Gastrocnemius medialis (tissue), 4 donors: ENCODE results near the gene TINCR.

Source experiments
- POLR2A ChIP-seq, 2 donors: fragments of 450-650 bp; IDR thresholded peaks; one replicate each; pipeline ENCODE4 v1.6.1; 2017; ENCODE audit warnings: antibody characterized with exemption in 2 of 2, mild to moderate bottlenecking in 2 of 2, moderate library complexity in 2 of 2
- TF ChIP-seq, protein P1 (sequence below), 5 experiments: fragments of 450-650 bp in 3 of 5; fragments of 200-600 bp in 2 of 5; sonication (generic) in 2 of 5; IDR thresholded peaks in 4 of 5; conservative IDR thresholded peaks in 1 of 5; 1 replicate in 4 of 5; 2 replicates in 1 of 5; pipeline ENCODE4 v1.5.1; 2016 to 2019; ENCODE audit warnings: antibody characterized with exemption in 5 of 5, mild to moderate bottlenecking in 3 of 5, moderate library complexity in 3 of 5

DNA sequence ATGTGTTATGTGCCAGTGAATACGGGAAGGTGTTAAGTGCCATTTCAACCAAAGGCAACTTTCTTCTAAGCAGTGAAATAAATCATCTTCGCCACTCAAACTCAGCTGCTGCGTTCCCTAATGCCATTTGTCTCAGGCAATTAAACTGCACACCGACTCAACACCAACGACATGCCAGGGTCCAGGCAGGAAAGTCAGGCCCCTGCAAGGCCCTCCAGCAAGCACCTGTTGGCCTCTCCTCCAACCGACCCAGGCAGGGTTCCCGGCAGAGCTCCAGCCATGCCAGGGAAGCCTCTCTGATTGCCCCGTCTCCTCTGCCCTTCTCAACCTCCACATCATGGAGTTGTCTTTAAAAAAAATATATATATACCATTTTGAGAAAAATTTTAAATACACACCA is 33.0 kb upstream of the TINCR start:
- TF ChIP-seq, protein P1, sequence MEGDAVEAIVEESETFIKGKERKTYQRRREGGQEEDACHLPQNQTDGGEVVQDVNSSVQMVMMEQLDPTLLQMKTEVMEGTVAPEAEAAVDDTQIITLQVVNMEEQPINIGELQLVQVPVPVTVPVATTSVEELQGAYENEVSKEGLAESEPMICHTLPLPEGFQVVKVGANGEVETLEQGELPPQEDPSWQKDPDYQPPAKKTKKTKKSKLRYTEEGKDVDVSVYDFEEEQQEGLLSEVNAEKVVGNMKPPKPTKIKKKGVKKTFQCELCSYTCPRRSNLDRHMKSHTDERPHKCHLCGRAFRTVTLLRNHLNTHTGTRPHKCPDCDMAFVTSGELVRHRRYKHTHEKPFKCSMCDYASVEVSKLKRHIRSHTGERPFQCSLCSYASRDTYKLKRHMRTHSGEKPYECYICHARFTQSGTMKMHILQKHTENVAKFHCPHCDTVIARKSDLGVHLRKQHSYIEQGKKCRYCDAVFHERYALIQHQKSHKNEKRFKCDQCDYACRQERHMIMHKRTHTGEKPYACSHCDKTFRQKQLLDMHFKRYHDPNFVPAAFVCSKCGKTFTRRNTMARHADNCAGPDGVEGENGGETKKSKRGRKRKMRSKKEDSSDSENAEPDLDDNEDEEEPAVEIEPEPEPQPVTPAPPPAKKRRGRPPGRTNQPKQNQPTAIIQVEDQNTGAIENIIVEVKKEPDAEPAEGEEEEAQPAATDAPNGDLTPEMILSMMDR (IDR thresholded peaks at IDR 0.05 in 4 of 5, conservative IDR thresholded peaks at IDR 0.05 in 1 of 5), result no peak
- TF ChIP-seq POLR2A (IDR thresholded peaks at IDR 0.05), result no peak
